HG02571 (cell line): Measurements from ENCODE around the gene GLIPR1L2.
"Not testable (repeated sequence)": the region's sequence is repeated elsewhere in the genome, so short reads cannot be mapped to it uniquely, and the experiment has no call there.

Experiments used
- ATAC-seq: cut with Tn5 transposase; IDR thresholded peaks from one replicate; pipeline ENCODE4 v1.9.1; 2021; ENCODE audit warnings: mild to moderate bottlenecking, moderate library complexity; ENCODE audit not compliant: unreplicated experiment

Gene GLIPR1L2

DNA sequence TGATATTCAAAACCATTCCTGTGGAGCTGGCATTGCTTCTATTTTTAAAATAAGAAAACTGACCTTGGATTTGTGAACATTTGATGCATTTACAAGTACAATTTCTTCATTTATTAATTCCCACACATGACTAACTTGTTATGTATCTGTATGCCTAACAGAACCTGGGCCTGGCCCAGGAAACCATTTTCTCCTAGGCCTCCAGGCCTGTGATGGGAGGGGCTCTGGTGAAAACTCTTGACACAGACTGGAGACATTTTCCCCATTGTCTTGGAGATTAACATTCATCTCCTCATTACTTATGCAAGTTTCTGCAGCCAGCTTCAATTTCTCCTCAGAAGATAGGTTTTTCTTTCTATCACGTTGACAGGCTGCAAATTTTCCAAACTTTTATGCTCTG is 42.0 kb downstream of the GLIPR1L2 start:
- no peak for ATAC-seq

DNA sequence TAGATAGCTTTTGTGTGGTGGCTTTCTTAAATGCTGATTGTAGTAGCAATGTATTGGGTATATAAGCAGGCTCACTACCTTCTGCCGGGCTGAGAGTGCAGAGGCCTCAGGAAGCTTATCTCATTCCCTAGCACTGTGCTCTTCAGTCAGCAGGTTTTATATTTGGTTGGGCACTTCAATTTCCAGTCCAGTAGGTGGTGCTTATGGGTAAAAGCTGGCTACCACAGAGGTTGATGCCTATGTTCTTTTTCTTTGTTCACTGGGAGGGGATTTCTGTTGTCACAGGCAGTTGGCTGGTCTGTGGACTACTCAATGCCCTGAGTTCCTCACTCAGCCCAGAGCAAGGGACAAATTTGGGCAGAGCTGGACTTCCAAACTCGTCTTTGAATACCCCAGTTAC is 46.7 kb downstream of the GLIPR1L2 start:
- no peak for ATAC-seq

DNA sequence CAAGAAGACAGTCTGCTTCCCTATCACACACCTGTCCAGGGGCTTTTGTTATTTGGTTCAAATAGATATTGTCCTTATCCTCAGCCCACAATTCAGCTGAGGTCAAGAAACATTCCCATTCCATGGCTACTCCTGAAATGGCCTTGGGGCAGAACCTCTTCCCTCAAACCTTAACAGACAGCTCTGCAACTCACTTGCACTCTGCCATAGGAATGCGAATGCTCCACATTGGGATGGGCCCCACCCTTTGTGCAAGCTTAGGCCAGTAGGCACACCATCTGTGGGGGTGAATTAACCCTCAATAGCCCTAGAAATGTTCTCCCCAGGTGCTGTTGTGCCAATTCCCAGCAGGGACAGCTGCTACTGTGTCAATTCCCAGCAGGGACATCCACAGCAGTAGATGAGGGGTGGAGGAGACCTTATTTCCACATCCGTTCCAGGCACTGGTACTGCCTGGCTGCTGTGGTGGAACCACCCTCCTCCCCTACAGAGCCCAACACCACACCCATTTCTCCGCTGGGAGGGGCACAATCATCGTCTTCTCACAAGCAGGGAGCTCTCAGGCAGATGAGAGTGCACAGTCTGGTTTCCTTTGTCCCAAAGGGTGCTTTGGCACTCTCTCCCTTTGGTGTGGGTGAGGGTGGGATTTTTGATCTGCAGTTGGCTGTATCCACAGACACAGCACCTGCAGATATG is 47.3 kb downstream of the GLIPR1L2 start:
- no peak for ATAC-seq

DNA sequence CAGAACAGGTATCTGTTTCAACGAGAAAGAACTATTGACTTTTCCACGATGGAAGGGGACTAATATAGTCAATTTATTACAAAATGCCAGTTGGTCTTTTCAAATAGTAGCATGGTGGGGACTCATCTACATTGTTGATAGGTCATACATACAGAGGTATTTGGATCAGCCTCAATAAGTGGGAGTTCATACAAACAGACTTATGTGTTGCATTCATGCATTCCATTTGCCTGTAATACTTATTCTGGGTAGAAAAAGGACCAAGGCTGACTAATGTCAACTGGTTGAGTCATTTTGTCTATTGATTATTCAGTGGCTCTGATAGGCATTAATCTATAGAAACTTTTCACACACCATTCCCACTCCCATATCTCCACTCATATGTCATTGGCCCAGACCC is 48.2 kb downstream of the GLIPR1L2 start:
- no peak for ATAC-seq

DNA sequence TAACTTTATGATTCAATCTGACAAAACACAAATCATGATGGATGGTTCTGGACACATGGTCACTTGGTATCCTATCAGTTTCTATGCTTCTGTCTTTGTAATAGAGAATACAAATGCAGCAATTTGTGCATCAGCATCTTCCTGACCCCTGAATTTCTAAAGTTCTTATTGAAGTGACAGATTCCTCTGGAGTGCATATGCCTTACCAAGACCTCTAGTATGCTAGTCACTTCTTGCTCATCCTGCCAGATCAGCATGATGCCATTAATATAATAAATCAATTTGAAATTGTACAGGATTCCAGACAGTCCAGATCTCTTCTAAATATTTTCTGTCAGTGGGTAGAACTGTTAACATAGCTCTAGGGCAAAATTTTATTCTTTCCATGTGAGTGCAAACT is 49.0 kb downstream of the GLIPR1L2 start:
- no peak for ATAC-seq

DNA sequence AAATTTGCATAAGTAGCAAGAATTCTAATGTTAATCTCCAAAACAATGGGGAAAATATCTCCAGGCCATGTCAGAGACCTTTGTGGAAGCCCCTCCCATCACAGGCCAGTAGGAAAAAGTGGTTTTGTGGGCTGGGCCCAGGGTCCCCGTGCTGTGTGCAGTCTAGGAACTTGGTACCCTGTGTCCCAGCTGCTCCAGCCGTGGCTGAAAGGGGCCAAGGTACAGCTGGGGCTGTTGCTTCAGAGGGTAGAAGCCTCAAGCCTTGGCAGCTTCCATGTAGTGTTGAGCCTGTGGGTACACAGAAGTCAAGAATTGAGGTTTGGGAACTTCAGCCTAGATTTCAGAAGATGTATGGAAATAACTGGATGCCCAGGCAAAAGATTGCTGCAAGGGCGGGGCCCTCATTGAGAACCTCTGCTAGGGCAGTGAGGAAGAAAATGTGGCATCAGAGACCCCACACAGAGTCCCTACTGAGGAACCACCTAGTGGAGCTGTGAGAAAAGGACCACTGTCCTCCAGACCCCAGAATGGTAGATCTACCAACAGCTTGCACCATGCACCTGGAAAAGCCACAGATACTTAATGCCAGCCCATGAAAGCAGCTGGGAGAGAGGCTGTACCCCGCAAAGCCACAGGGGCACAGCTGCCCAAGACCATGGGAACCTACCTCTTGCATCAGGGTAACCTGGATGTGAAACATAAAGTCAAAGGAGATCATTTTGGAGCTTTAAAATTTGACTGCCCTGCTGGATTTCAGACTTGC is 51.0 kb downstream of the GLIPR1L2 start:
- ATAC-seq: not testable (repeated sequence)

DNA sequence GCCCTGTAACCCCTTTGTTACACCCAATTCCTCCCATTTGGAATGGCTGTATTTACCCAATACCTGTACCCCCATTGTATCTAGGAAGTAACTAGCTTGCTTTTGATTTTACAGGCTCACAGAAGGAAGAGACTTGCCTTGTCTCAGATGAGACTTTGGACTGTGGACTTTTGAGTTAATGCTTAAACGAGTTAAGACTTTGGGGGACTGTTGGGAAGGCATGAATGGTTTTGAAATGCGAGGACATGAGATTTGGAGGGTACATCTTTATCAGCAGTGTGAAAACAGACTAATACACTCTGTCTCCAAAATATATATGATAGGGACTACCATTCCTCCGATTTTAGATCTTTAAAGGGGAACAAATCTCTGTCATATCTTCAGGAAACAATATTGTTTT is 51.6 kb downstream of the GLIPR1L2 start:
- ATAC-seq: not testable (repeated sequence)

DNA sequence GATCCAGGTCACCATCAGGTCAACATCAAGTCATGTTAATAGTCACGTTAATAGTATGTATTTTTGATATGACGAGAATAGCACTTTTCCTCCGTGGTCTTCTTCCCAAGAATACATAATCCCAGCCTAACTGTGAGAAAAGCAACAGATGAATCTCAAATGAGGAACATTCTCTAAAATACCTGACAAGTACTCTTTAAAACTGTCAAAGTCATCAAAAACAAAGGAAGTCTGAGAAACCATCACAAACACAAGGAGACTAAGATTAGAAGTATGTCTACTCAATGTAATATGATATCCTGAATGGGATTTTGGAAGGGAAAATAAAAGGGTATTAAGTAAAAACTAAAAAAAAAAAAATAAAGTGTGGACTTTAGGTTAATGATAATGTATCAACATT is 52.8 kb downstream of the GLIPR1L2 start:
- ATAC-seq: no peak

DNA sequence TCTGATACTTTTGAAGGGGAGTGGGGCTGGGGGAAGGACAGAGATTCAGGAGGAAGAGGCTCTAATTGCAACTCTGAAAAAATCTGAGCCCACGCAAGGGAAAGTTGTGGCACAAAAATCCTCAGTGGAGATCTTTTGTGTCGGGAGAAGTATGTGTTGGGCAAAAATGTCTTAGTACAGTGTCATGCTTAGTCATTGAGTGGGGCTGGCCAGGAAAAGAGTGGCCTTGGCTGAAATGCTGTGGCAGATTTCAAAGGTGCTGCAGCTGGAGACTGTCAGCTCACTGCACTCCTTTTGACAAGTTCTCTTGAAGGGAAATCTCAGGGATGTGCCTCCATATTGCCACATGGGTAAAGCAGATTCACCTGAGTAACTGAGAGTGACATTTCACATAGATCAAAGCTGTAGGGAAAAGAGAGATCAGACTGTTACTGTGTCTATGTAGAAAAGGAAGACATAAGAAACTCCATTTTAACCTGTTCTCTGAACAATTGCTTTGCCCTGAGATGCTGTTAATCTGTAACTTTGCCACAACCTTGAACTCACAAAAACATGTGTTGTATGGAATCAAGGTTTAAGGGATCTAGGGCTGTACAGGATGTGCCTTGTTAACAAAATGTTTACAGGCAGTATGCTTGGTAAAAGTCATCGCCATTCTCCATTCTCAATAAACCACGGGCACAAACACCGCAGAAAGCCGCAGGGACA is 53.7 kb downstream of the GLIPR1L2 start:
- no peak for ATAC-seq

DNA sequence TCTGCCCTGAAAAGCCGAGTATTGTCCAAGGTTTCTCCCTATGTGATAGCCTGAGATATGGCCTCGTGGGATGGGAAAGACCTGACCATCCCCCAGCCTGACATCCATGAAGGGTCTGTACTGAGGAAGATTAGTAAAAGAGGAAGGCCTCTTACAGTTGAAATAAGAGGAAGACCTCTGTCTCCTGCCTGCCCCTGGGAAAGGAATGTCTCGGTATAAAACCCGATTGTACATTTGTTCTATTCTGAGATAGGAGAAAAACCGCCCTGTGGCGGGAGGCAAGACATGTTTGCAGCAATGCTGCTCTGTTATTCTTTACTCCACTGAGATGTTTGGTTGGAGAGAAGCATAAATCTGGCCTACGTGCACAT is 54.2 kb downstream of the GLIPR1L2 start:
- ATAC-seq: not testable (repeated sequence)

DNA sequence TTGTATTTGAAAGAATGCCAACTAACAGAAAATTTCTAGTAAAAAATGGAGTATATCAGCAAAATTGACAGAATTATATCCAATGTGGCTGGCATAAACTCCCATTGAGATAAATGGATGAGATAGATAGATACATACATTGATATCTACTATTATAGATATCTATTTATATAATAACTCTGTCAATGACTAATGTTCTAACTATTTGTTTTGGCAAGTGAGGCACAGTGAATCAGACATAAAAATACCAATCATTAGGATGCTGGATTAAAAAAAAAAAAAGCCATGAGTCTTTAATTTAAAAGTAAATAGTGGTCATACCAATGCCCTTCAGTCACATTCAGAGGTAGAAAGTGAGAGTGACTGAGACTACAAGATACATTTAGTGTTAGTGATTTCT is 56.0 kb downstream of the GLIPR1L2 start:
- no peak for ATAC-seq

DNA sequence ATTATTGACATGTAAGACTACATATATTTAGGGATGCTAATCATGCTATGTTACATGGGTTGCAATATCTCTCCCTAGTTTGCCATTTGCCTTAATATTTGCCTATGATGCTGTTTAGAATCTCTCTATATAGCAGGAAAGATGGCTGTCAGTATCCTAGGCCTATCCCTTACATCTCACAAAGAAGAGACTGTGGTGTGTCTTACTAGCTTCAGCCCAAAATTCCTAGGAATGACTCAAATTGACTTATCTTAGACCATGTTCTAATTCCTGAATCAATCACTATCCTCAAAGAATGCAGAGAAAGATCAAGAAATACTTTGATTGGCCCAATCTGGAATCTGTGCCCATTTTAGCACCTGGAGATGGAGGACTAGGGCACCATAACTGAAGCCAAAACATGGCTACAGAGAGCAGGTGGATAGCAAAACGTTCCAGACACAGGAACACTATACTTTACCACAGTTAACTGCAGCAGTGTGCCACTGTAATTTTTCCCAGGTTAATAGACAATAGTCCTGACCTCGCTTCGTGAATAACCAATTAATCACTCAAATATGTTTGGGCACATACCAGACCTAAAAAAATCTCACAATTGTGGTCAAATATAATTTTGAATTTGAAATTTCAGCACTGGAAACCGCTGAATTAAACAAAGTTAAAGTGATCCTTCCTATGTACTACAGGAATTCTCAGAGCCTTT is 57.0 kb downstream of the GLIPR1L2 start:
- ATAC-seq: no peak

DNA sequence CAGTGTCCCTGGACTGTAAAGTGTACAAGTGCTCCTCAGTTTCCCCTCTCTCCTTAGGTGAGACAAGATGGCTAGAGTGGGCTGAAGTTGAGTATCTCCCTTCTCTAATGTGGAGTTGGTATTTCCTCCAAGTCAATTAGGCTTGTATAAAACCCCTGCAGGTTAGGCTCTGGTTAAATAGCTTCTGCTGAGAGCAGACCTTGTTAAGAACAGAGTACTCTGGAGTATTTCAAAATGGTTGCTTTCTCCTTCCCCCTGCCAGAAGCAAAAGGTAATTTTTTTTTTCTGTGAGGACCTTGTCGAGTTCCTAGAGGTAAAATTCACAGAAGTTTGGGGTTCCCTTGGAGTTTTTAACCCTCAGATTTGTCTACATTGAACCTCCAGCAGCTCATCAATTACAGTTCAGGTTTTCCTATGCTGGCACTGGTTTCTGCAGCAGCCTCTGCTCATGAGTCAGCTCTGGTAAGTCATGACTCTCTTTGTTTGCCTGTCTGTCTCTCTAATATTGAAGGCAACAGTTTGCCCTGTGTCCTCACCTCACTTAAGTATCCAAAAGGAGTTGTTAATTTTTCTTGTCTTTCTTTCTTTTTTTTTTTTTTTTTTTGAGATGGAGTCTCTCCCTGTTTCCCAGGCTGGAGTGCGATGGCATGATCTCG is 61.9 kb downstream of the GLIPR1L2 start:
- no peak for ATAC-seq

DNA sequence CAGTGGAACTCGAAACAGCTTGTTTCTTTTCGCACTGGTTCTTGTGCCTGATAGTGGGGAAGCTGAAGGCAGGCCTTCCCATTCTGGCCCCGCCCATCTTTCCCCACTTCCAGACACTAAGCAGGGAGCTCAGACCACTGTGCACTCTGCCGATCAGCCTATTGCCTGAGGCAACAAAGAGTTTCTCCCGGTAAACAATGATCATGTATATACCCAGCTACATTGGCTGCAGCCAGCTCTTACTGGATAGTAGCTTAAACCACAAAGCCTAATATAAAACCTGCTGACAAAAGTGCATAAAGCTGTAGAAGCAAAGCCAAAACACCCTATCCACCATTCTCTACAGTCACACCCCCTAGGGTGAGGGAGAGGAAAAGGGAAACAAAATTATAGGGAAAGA is 65.0 kb downstream of the GLIPR1L2 start:
- ATAC-seq: no peak

DNA sequence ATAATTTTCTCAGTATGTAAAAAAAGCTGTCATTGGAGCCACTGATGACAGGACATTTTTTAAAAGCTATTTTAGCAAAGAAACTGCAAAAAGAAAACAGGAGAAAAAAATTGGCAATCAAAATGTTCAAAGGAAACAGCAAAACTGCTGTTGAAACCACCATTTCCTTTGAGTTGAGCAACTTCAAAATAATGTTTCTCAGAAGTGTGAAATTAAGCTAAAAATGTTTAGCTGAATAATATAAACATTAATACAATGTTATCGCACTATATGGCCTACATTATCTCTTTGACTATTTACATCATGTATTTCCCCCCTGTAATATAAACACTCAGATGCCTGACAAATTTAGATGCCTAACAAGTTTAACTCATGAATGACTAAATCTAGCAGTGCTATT is 66.3 kb downstream of the GLIPR1L2 start:
- ATAC-seq: no peak

DNA sequence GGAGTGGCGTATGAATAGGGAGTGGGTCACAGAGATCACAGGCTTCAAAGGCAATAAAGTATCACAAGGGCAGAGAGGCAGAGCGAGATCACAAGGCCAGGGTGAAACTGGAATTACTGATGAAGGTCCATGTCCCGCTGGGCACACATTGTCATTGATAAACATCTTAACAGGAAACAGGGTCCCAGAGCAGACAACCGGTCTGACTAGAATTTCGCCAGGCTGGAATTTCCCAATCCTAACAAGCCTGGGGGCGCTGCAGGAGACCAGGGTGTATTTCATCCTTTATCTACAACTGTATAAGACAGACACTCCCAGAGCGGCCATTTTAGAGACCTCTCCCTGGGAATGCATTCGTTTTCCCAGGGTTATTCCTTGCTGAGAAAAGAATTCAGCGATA is 67.0 kb downstream of the GLIPR1L2 start:
- ATAC-seq: not testable (repeated sequence)

DNA sequence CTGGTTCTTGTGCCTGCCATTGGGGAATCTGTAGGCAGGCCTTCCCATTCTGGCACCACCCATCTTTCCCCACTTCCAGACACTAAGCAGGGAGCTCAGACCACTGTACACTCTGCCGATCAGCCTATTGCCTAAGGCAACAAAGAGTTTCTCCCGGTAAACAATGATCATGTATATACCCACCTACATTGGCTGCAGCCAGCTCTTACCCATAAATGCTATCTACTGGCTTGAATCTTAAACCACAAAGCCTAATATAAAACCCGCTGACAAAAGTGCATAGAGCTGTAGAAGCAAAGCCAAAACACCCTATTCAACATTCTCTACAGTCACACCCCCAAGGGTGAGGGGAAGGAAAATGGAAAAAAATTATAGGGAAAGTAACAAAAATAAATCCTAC is 68.9 kb downstream of the GLIPR1L2 start:
- no peak for ATAC-seq

DNA sequence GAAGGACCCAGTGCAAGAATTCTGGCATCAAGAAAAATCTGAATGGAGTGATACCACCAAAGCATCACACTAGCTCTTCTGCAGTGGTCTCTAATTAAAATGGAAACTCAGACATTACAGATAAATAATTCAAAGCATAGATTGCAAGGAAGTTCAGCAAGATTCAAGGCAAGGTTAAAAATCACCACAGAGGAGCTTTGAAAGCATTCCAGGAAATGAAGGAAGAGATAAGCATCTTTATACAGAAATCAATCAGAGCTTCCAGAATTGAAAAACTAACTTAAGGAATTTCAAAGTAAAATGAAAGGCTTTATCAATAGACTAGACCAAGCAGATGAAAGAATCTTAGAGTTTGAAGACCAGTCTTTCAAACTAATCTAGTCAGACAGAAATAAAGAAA is 69.3 kb downstream of the GLIPR1L2 start:
- no peak for ATAC-seq

DNA sequence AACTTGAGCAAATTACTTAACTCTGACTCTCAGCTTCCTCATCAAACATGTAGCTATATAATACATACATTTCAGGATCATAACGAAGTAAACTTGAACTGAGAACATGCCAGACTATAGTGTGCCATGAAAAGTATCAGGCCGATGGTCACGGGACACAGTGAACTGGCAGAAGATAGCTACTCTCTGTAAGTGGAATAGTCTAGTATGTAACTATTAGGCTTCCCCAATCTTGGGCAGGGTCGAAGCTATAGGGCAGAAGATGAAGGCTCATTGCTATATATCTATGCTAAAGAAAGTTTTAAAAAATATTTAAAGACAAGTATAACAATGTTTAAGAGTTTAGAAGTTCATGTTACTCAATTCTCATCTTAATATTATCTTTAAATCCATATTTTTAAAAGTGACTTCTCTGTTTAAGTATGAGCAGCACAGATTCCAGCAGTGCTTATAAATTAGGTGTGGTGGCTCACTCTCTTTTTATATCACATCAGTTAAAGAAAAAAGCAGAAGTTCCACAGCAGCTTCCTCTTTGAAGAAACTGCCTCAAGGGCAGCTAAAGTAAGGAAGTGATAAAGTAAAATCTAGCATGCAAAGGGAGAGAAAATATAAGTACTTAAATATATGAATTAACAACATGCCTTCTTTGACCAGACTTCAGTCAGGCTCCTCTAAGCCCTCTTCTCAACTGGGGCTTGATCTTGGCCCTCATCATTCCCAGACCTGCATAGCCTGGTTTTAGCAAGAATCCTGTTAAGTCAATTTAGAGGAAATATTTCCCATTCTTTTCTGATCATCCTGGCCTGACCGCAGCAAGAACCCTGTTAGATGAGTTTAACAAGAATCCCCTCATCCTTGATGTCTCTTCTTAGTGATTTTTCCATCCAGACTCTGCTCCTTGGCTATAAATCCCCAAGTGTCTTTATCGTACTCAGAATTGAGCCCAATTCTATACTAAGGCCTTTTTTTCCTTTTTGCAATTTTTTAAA is 81.3 kb downstream of the GLIPR1L2 start:
- no peak for ATAC-seq

DNA sequence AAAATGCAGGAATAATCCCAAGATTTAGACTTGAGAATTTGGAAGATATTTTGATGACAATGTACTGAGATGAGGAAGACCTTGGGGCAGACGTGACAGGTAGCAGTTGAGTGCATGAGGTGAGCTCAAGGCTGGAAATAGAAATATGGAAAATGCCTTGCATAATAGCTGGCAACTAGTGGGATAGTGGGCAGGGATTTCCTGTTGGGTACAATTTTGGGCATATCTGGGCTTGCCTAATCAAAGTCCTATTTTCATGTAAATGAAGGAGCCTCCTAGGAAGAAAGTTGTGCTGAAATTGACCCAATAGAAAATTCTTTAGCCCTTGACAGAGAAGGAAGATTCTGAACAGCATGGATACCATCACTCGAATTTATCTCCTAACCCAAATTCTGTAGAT is 83.2 kb downstream of the GLIPR1L2 start:
- no peak for ATAC-seq
